GM19467 (cell line): ENCODE measurements around the gene SYTL3.

Experiments used
- ATAC-seq: cut with Tn5 transposase; IDR thresholded peaks from one replicate; pipeline ENCODE4 v1.9.1; 2021; ENCODE audit warnings: mild to moderate bottlenecking, moderate library complexity; ENCODE audit not compliant: unreplicated experiment

Gene SYTL3

GRCh38 chr6:158808941-158809678, 159.3 kb downstream of the SYTL3 start:
- peak; percentile 75 for ATAC-seq

GRCh38 chr6:158810155-158811095, 160.6 kb downstream of the SYTL3 start:
- ATAC-seq, result no peak

GRCh38 chr6:158812611-158813010, 162.8 kb downstream of the SYTL3 start:
- no peak for ATAC-seq

- ATAC-seq, result no peak
Measured at GRCh38 chr6:158813032-158813431, 163.2 kb downstream of the SYTL3 start.
